GM21723 (cell line): Measurements from ENCODE around the gene DNAJB13.

Source experiments
- ATAC-seq: cut with Tn5 transposase; IDR thresholded peaks from one replicate; pipeline ENCODE4 v1.9.1; 2021; ENCODE audit warnings: mild to moderate bottlenecking, moderate library complexity; ENCODE audit not compliant: unreplicated experiment

The DNAJB13 gene

GRCh38 chr11:73998846-73999575 is 48.2 kb downstream of the DNAJB13 start:
- no peak for ATAC-seq

GRCh38 chr11:73999581-74000306 is 48.9 kb downstream of the DNAJB13 start:
- ATAC-seq = no peak

GRCh38 chr11:74000307-74001133 is 49.7 kb downstream of the DNAJB13 start:
- ATAC-seq = no peak

GRCh38 chr11:74001822-74002286 is 51.0 kb downstream of the DNAJB13 start:
- ATAC-seq = no peak

GRCh38 chr11:74002832-74003231 is 52.0 kb downstream of the DNAJB13 start:
- no peak for ATAC-seq

- no peak for ATAC-seq
Observed at GRCh38 chr11:74004046-74004695, 53.3 kb downstream of the DNAJB13 start.

- no peak for ATAC-seq
Observed at GRCh38 chr11:74004759-74005615, 54.2 kb downstream of the DNAJB13 start.

- no peak for ATAC-seq
Observed at GRCh38 chr11:74005721-74006517, 55.1 kb downstream of the DNAJB13 start.

- no peak for ATAC-seq
Observed at GRCh38 chr11:74006743-74007304, 56.0 kb downstream of the DNAJB13 start.

- no peak for ATAC-seq
Observed at GRCh38 chr11:74007691-74008372, 57.0 kb downstream of the DNAJB13 start.

GRCh38 chr11:74008373-74009229 is 57.8 kb downstream of the DNAJB13 start, which contains the start of gene UCP3:
UCP3 (minus strand) TSS chr11:74009085; CDS start chr11:74007042, 2,043 bp downstream.
- no peak for ATAC-seq

GRCh38 chr11:74009230-74009547 is 58.4 kb downstream of the DNAJB13 start:
- no peak for ATAC-seq

- ATAC-seq = no peak
Observed at GRCh38 chr11:74009675-74010305, 59.0 kb downstream of the DNAJB13 start.

GRCh38 chr11:74010306-74011300 is 59.8 kb downstream of the DNAJB13 start:
- no peak for ATAC-seq

GRCh38 chr11:74011360-74012073 is 60.7 kb downstream of the DNAJB13 start:
- peak; percentile 86 for ATAC-seq
